Measurements from ENCODE around the gene SELENOV. TPM values are rescaled to one million over a fixed set of nuclear protein-coding genes. Genes with fewer than 3 reads are reported as not detected.

The SELENOV gene
- total RNA-seq, 1 experiment from 2014 or later: 0.32 TPM

GRCh38 chr19:39544911-39545310, 30.0 kb downstream of the SELENOV start:
- H3K27ac ChIP-seq: no peak overlapping the region
- no peaks in the 10 kb centered on the region for H3K9me3 ChIP-seq (replicated peaks)
- H3K36me3 ChIP-seq: no peaks in the 10 kb centered on the region
- no peak for DNase-seq
- no peak overlapping the region for H3K4me3 ChIP-seq
- H3K4me1 ChIP-seq: no peaks in the 10 kb centered on the region
- H3K27me3 ChIP-seq: peaks cover 3% of the 10 kb centered on the region; the same call in 1 of the 2 replicates

- peaks cover 3% of the 10 kb centered on the region; the same call in 1 of the 2 replicates for H3K27me3 ChIP-seq
- no peak for DNase-seq
- H3K4me1 ChIP-seq: no peaks in the 10 kb centered on the region
- no peaks in the 10 kb centered on the region for H3K36me3 ChIP-seq
- no peak overlapping the region for H3K4me3 ChIP-seq
- no peak overlapping the region for H3K27ac ChIP-seq
- H3K9me3 ChIP-seq (replicated peaks): no peaks in the 10 kb centered on the region
Observed at GRCh38 chr19:39546599-39546998, 31.7 kb downstream of the SELENOV start.

- Histone ChIP-seq H3K27ac (no peak overlapping the region), H3K27me3 (peaks cover 3% of the 10 kb centered on the region; the same call in 1 of the 2 replicates), H3K9me3 (replicated peaks) (no peaks in the 10 kb centered on the region), H3K4me1 (no peaks in the 10 kb centered on the region), H3K4me3 (no peak overlapping the region), H3K36me3 (no peaks in the 10 kb centered on the region)
- DNase-seq: no peak
Observed at GRCh38 chr19:39550197-39550596, 35.3 kb downstream of the SELENOV start.

- Histone ChIP-seq H3K9me3 (replicated peaks) (no peaks in the 10 kb centered on the region), H3K27ac (no peak overlapping the region), H3K27me3 (no peaks in the 10 kb centered on the region), H3K36me3 (no peaks in the 10 kb centered on the region), H3K4me1 (peaks cover 13% of the 10 kb centered on the region), H3K4me3 (no peak overlapping the region)
- no peak for DNase-seq
Observed at GRCh38 chr19:39553082-39553652, 38.2 kb downstream of the SELENOV start.

GRCh38 chr19:39554701-39555311, 39.9 kb downstream of the SELENOV start:
- Histone ChIP-seq H3K9me3 (replicated peaks) (no peaks in the 10 kb centered on the region), H3K27me3 (no peaks in the 10 kb centered on the region), H3K4me3 (no peak overlapping the region), H3K4me1 (peaks cover 13% of the 10 kb centered on the region), H3K27ac (no peak overlapping the region), H3K36me3 (no peaks in the 10 kb centered on the region)
- no peak for DNase-seq

- no peak for DNase-seq
- H3K9me3 ChIP-seq (replicated peaks): no peaks in the 10 kb centered on the region
- no peak overlapping the region for H3K27ac ChIP-seq
- no peaks in the 10 kb centered on the region for H3K27me3 ChIP-seq
- H3K36me3 ChIP-seq: no peaks in the 10 kb centered on the region
- peaks cover 13% of the 10 kb centered on the region for H3K4me1 ChIP-seq
- no peak overlapping the region for H3K4me3 ChIP-seq
Observed at GRCh38 chr19:39555883-39556282, 40.9 kb downstream of the SELENOV start.

- Histone ChIP-seq H3K27ac (peak overlapping the region; percentile 77), H3K27me3 (no peaks in the 10 kb centered on the region), H3K36me3 (no peaks in the 10 kb centered on the region), H3K4me1 (peaks cover 13% of the 10 kb centered on the region), H3K9me3 (replicated peaks) (no peaks in the 10 kb centered on the region), H3K4me3 (peak overlapping the region; percentile 11)
- DNase-seq: peak; percentile 73 to 91
Observed at GRCh38 chr19:39557811-39558623, 43.1 kb downstream of the SELENOV start.

GRCh38 chr19:39558624-39559117, 43.7 kb downstream of the SELENOV start:
- peak in 1 of 2 experiments; percentile 49 for DNase-seq
- H3K36me3 ChIP-seq: no peaks in the 10 kb centered on the region

GRCh38 chr19:39563408-39563807, 48.5 kb downstream of the SELENOV start:
- Histone ChIP-seq H3K9me3 (replicated peaks) (no peaks in the 10 kb centered on the region; the same call in 1 of the 2 replicates), H3K27ac (no peak overlapping the region), H3K4me1 (peaks cover under 1% of the 10 kb centered on the region; the same call in 1 of the 2 replicates), H3K27me3 (no peaks in the 10 kb centered on the region), H3K4me3 (no peak overlapping the region), H3K36me3 (no peaks in the 10 kb centered on the region)
- peak in 1 of 2 experiments; percentile 27 for DNase-seq

More at GRCh38 chr19:39558624-39559117, 43.7 kb downstream of the SELENOV start:
- peak overlapping the region; percentile 77 for H3K27ac ChIP-seq
- H3K27me3 ChIP-seq: no peaks in the 10 kb centered on the region
- H3K9me3 ChIP-seq (replicated peaks): no peaks in the 10 kb centered on the region
- H3K4me1 ChIP-seq: peaks cover 13% of the 10 kb centered on the region
- peak overlapping the region; percentile 11 for H3K4me3 ChIP-seq

- no peaks in the 10 kb centered on the region for H3K27me3 ChIP-seq
- no peak overlapping the region for H3K4me3 ChIP-seq
- no peaks in the 10 kb centered on the region for H3K36me3 ChIP-seq
- no peak for DNase-seq
- no peaks in the 10 kb centered on the region; the same call in 1 of the 2 replicates for H3K9me3 ChIP-seq (replicated peaks)
- no peak overlapping the region for H3K27ac ChIP-seq
- H3K4me1 ChIP-seq: peaks cover 6% of the 10 kb centered on the region; the same call in 1 of the 2 replicates
Observed at GRCh38 chr19:39566064-39566463, 51.1 kb downstream of the SELENOV start.

GRCh38 chr19:39568604-39569003, 53.7 kb downstream of the SELENOV start:
- Histone ChIP-seq H3K4me3 (no peak overlapping the region), H3K36me3 (no peaks in the 10 kb centered on the region), H3K9me3 (replicated peaks) (no peaks in the 10 kb centered on the region; the same call in 1 of the 2 replicates), H3K27ac (no peak overlapping the region), H3K4me1 (peaks cover 6% of the 10 kb centered on the region; the same call in 1 of the 2 replicates), H3K27me3 (no peaks in the 10 kb centered on the region)
- no peak for DNase-seq

Other genes starting within 250 kb of the SELENOV start
- gene IFNL2, start 246.7 kb upstream of the SELENOV start, total RNA-seq (2014; rRNA removed; shearing (Covaris generic)): not detected in 2 replicates
- not detected in 2 replicates for gene IFNL1, start 218.7 kb upstream of the SELENOV start, total RNA-seq (2014; rRNA removed; shearing (Covaris generic))
- gene LRFN1, start 194.3 kb upstream of the SELENOV start, total RNA-seq (2014; rRNA removed; shearing (Covaris generic)): 0.59 and 0.66 TPM in 2 replicates
- 3.3 and 3.7 TPM in 2 replicates for gene GMFG, start 179.1 kb upstream of the SELENOV start, total RNA-seq (2014; rRNA removed; shearing (Covaris generic))
- 125 and 129 TPM in 2 replicates for gene SAMD4B, start 172.7 kb upstream of the SELENOV start, total RNA-seq (2014; rRNA removed; shearing (Covaris generic))
- gene PAF1, start 124.0 kb upstream of the SELENOV start, total RNA-seq (2014; rRNA removed; shearing (Covaris generic)): 73.6 and 85.7 TPM in 2 replicates
- 28.2 and 31.9 TPM in 2 replicates for gene MED29, start 123.8 kb upstream of the SELENOV start, total RNA-seq (2014; rRNA removed; shearing (Covaris generic))
- 2.4 and 2.7 TPM in 2 replicates for gene ZFP36, start 108.3 kb upstream of the SELENOV start, total RNA-seq (2014; rRNA removed; shearing (Covaris generic))
- gene PLEKHG2, start 102.5 kb upstream of the SELENOV start, total RNA-seq (2014; rRNA removed; shearing (Covaris generic)): 27.9 and 31.0 TPM in 2 replicates
- 1,718 and 1,766 TPM in 2 replicates for gene RPS16, start 79.2 kb upstream of the SELENOV start, total RNA-seq (2014; rRNA removed; shearing (Covaris generic))
- gene SUPT5H, start 69.6 kb upstream of the SELENOV start, total RNA-seq (2014; rRNA removed; shearing (Covaris generic)): 89.8 and 106 TPM in 2 replicates
- 184 and 192 TPM in 2 replicates for gene TIMM50, start 34.3 kb upstream of the SELENOV start, total RNA-seq (2014; rRNA removed; shearing (Covaris generic))
- 3.7 and 3.8 TPM in 2 replicates for gene DLL3, start 16.2 kb upstream of the SELENOV start, total RNA-seq (2014; rRNA removed; shearing (Covaris generic))
- gene EID2B, start 17.7 kb downstream of the SELENOV start, total RNA-seq (2014; rRNA removed; shearing (Covaris generic)): 6.3 and 9.1 TPM in 2 replicates
- 30.4 and 35.8 TPM in 2 replicates for gene EID2, start 25.0 kb downstream of the SELENOV start, total RNA-seq (2014; rRNA removed; shearing (Covaris generic))
- not detected in 2 replicates for gene LGALS13, start 87.4 kb downstream of the SELENOV start, total RNA-seq (2014; rRNA removed; shearing (Covaris generic))
- not detected in 2 replicates for gene LGALS16, start 140.8 kb downstream of the SELENOV start, total RNA-seq (2014; rRNA removed; shearing (Covaris generic))
- gene LGALS14, start 189.3 kb downstream of the SELENOV start, total RNA-seq (2014; rRNA removed; shearing (Covaris generic)): not detected in 2 replicates
- gene CLC, start 222.9 kb downstream of the SELENOV start, total RNA-seq (2014; rRNA removed; shearing (Covaris generic)): 0.23 TPM in 1 of 2 replicates, not detected in the other